ENCODE data around the gene NXPE1.

NXPE1 gene

GRCh38 chr11:114511079-114511478 lies 48.6 kb downstream of the NXPE1 start:
- Histone ChIP-seq H3K9me3 (ENCODE audit: control insufficient read depth in 1 of 2, low read length in 2 of 2) (no peaks in the 10 kb centered on the region), H3K27me3 (ENCODE audit: control insufficient read depth in 1 of 2, insufficient read depth in 2 of 2, low read length in 2 of 2) (no peaks in the 10 kb centered on the region), H3K4me3 (ENCODE audit: low read depth in 1 of 2, low read length in 2 of 2) (no peak overlapping the region), H3K4me1 (ENCODE audit: control insufficient read depth in 1 of 2, insufficient read depth in 2 of 2, low read length in 2 of 2) (no peaks in the 10 kb centered on the region), H3K36me3 (ENCODE audit: control insufficient read depth in 1 of 2, insufficient read depth in 2 of 2, low read length in 2 of 2) (no peaks in the 10 kb centered on the region), H3K9ac (ENCODE audit: low read depth in 1 of 2, low read length in 2 of 2) (no peak overlapping the region), H3K27ac (ENCODE audit: low read depth, low read length) (no peak overlapping the region)

DNA sequence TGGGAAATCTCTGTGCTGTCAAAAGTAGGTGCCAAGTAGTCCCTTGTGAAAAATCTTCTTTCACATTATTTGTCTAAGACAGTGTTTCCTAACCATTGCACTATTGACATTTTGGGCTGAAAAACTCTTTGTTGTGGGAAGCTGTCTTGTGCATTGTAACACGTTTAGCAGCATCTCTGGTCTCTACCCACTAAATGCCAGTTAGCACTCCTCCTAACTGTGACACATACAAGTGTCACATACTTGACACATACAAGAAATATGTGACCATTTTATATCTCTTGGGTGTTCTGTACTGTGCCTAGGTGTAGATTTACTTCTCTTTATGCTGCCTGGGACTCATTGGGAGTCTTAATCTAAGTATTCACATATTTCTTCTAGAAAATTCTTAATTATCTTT lies 57.8 kb downstream of the NXPE1 start:
- H3K36me3 ChIP-seq (ENCODE audit: control insufficient read depth in 1 of 2, insufficient read depth in 2 of 2, low read length in 2 of 2): no peaks in the 10 kb centered on the region
- H3K9ac ChIP-seq (ENCODE audit: low read depth in 1 of 2, low read length in 2 of 2): no peak overlapping the region
- H3K4me3 ChIP-seq (ENCODE audit: low read depth in 1 of 2, low read length in 2 of 2): no peak overlapping the region
- no peaks in the 10 kb centered on the region for H3K9me3 ChIP-seq (ENCODE audit: control insufficient read depth in 1 of 2, low read length in 2 of 2)
- no peaks in the 10 kb centered on the region for H3K4me1 ChIP-seq (ENCODE audit: control insufficient read depth in 1 of 2, insufficient read depth in 2 of 2, low read length in 2 of 2)
- H3K27me3 ChIP-seq (ENCODE audit: control insufficient read depth in 1 of 2, insufficient read depth in 2 of 2, low read length in 2 of 2): no peaks in the 10 kb centered on the region
- H3K27ac ChIP-seq (ENCODE audit: low read depth, low read length): no peak overlapping the region

- H3K27me3 ChIP-seq (ENCODE audit: control insufficient read depth in 1 of 2, insufficient read depth in 2 of 2, low read length in 2 of 2): no peaks in the 10 kb centered on the region
- no peaks in the 10 kb centered on the region for H3K36me3 ChIP-seq (ENCODE audit: control insufficient read depth in 1 of 2, insufficient read depth in 2 of 2, low read length in 2 of 2)
These were observed 59.9 kb downstream of the NXPE1 start for GRCh38 chr11:114499756-114500155.

GRCh38 chr11:114496915-114497314 lies 62.8 kb downstream of the NXPE1 start:
- Histone ChIP-seq H3K27ac (ENCODE audit: low read depth, low read length) (no peak overlapping the region), H3K4me3 (ENCODE audit: low read depth in 1 of 2, low read length in 2 of 2) (no peak overlapping the region), H3K36me3 (ENCODE audit: control insufficient read depth in 1 of 2, insufficient read depth in 2 of 2, low read length in 2 of 2) (no peaks in the 10 kb centered on the region), H3K27me3 (ENCODE audit: control insufficient read depth in 1 of 2, insufficient read depth in 2 of 2, low read length in 2 of 2) (no peaks in the 10 kb centered on the region), H3K9ac (ENCODE audit: low read depth in 1 of 2, low read length in 2 of 2) (no peak overlapping the region), H3K9me3 (ENCODE audit: control insufficient read depth in 1 of 2, low read length in 2 of 2) (no peaks in the 10 kb centered on the region), H3K4me1 (ENCODE audit: control insufficient read depth in 1 of 2, insufficient read depth in 2 of 2, low read length in 2 of 2) (no peaks in the 10 kb centered on the region)

More at GRCh38 chr11:114499756-114500155, 59.9 kb downstream of the NXPE1 start:
- Histone ChIP-seq H3K4me3 (ENCODE audit: low read depth in 1 of 2, low read length in 2 of 2) (no peak overlapping the region), H3K9ac (ENCODE audit: low read depth in 1 of 2, low read length in 2 of 2) (no peak overlapping the region), H3K27ac (ENCODE audit: low read depth, low read length) (no peak overlapping the region), H3K4me1 (ENCODE audit: control insufficient read depth in 1 of 2, insufficient read depth in 2 of 2, low read length in 2 of 2) (no peaks in the 10 kb centered on the region), H3K9me3 (ENCODE audit: control insufficient read depth in 1 of 2, low read length in 2 of 2) (no peaks in the 10 kb centered on the region)

GRCh38 chr11:114483929-114484328 lies 75.8 kb downstream of the NXPE1 start:
- H3K27me3 ChIP-seq (ENCODE audit: control insufficient read depth in 1 of 2, insufficient read depth in 2 of 2, low read length in 2 of 2): no peaks in the 10 kb centered on the region

GRCh38 chr11:114482114-114482513 lies 77.6 kb downstream of the NXPE1 start:
- Histone ChIP-seq H3K27ac (ENCODE audit: low read depth, low read length) (no peak overlapping the region), H3K9ac (ENCODE audit: low read depth in 1 of 2, low read length in 2 of 2) (no peak overlapping the region), H3K27me3 (ENCODE audit: control insufficient read depth in 1 of 2, insufficient read depth in 2 of 2, low read length in 2 of 2) (no peaks in the 10 kb centered on the region), H3K9me3 (ENCODE audit: control insufficient read depth in 1 of 2, low read length in 2 of 2) (no peaks in the 10 kb centered on the region), H3K36me3 (ENCODE audit: control insufficient read depth in 1 of 2, insufficient read depth in 2 of 2, low read length in 2 of 2) (no peaks in the 10 kb centered on the region), H3K4me1 (ENCODE audit: control insufficient read depth in 1 of 2, insufficient read depth in 2 of 2, low read length in 2 of 2) (no peaks in the 10 kb centered on the region), H3K4me3 (ENCODE audit: low read depth in 1 of 2, low read length in 2 of 2) (no peak overlapping the region)

More at GRCh38 chr11:114483929-114484328, 75.8 kb downstream of the NXPE1 start:
- Histone ChIP-seq H3K9ac (ENCODE audit: low read depth in 1 of 2, low read length in 2 of 2) (no peak overlapping the region), H3K36me3 (ENCODE audit: control insufficient read depth in 1 of 2, insufficient read depth in 2 of 2, low read length in 2 of 2) (no peaks in the 10 kb centered on the region), H3K27ac (ENCODE audit: low read depth, low read length) (no peak overlapping the region), H3K4me3 (ENCODE audit: low read depth in 1 of 2, low read length in 2 of 2) (no peak overlapping the region), H3K9me3 (ENCODE audit: control insufficient read depth in 1 of 2, low read length in 2 of 2) (no peaks in the 10 kb centered on the region), H3K4me1 (ENCODE audit: control insufficient read depth in 1 of 2, insufficient read depth in 2 of 2, low read length in 2 of 2) (no peaks in the 10 kb centered on the region)

DNA sequence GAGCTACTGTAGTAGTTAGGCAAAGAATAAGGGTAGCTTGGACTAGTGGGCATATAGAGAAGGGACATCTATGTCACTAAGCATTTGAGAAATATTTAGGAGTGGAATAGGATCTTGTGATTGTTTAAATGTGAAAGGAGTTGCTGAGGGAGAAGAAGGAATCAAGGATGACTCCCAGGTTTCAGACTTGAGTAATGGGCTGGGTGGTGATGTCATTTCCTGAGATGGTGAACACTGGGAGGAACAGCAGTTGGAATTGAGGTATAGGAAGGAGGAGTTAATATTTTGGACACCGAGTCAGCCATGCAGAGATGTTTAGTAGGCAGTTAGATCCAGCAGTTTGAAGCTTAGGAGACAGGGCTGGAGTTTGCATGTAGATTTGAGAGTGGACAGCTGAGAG lies 80.3 kb downstream of the NXPE1 start:
- H3K27ac ChIP-seq (ENCODE audit: low read depth, low read length): no peak overlapping the region
- no peaks in the 10 kb centered on the region for H3K36me3 ChIP-seq (ENCODE audit: control insufficient read depth in 1 of 2, insufficient read depth in 2 of 2, low read length in 2 of 2)
- H3K9me3 ChIP-seq (ENCODE audit: control insufficient read depth in 1 of 2, low read length in 2 of 2): no peaks in the 10 kb centered on the region
- no peak overlapping the region for H3K9ac ChIP-seq (ENCODE audit: low read depth in 1 of 2, low read length in 2 of 2)
- no peaks in the 10 kb centered on the region for H3K4me1 ChIP-seq (ENCODE audit: control insufficient read depth in 1 of 2, insufficient read depth in 2 of 2, low read length in 2 of 2)
- H3K4me3 ChIP-seq (ENCODE audit: low read depth in 1 of 2, low read length in 2 of 2): no peak overlapping the region
- no peaks in the 10 kb centered on the region for H3K27me3 ChIP-seq (ENCODE audit: control insufficient read depth in 1 of 2, insufficient read depth in 2 of 2, low read length in 2 of 2)

- Histone ChIP-seq H3K9me3 (ENCODE audit: control insufficient read depth in 1 of 2, low read length in 2 of 2) (no peaks in the 10 kb centered on the region), H3K4me3 (ENCODE audit: low read depth in 1 of 2, low read length in 2 of 2) (no peak overlapping the region), H3K27me3 (ENCODE audit: control insufficient read depth in 1 of 2, insufficient read depth in 2 of 2, low read length in 2 of 2) (no peaks in the 10 kb centered on the region), H3K4me1 (ENCODE audit: control insufficient read depth in 1 of 2, insufficient read depth in 2 of 2, low read length in 2 of 2) (no peaks in the 10 kb centered on the region), H3K27ac (ENCODE audit: low read depth, low read length) (no peak overlapping the region), H3K9ac (ENCODE audit: low read depth in 1 of 2, low read length in 2 of 2) (no peak overlapping the region), H3K36me3 (ENCODE audit: control insufficient read depth in 1 of 2, insufficient read depth in 2 of 2, low read length in 2 of 2) (no peaks in the 10 kb centered on the region)
These were observed 80.9 kb downstream of the NXPE1 start for GRCh38 chr11:114478768-114479167.

- H3K27ac ChIP-seq (ENCODE audit: low read depth, low read length): no peak overlapping the region
- H3K36me3 ChIP-seq (ENCODE audit: control insufficient read depth in 1 of 2, insufficient read depth in 2 of 2, low read length in 2 of 2): no peaks in the 10 kb centered on the region
- no peaks in the 10 kb centered on the region for H3K9me3 ChIP-seq (ENCODE audit: control insufficient read depth in 1 of 2, low read length in 2 of 2)
- H3K9ac ChIP-seq (ENCODE audit: low read depth in 1 of 2, low read length in 2 of 2): no peak overlapping the region
- H3K27me3 ChIP-seq (ENCODE audit: control insufficient read depth in 1 of 2, insufficient read depth in 2 of 2, low read length in 2 of 2): no peaks in the 10 kb centered on the region
- no peaks in the 10 kb centered on the region for H3K4me1 ChIP-seq (ENCODE audit: control insufficient read depth in 1 of 2, insufficient read depth in 2 of 2, low read length in 2 of 2)
- no peak overlapping the region for H3K4me3 ChIP-seq (ENCODE audit: low read depth in 1 of 2, low read length in 2 of 2)
These were observed 81.7 kb downstream of the NXPE1 start for GRCh38 chr11:114478001-114478410.

DNA sequence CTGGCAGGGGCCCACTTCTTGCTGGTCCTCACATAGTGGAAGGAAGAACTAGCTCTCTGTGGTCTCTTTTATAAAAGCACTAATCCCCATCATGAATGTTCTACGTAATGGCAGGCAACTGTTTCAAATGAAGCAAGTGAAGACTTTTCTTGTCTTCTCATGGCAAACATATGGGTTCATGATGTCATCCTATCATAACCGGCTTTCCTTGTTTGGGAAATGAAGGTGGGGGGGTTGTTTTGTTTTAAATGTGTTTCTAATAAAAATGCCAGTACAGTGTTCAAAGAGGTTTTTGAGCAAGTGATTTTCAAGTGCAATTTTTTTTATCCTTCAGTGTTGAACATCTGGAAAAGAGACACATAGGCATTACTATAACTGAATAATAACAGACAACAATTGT lies 87.0 kb downstream of the NXPE1 start:
- H3K27me3 ChIP-seq (ENCODE audit: control insufficient read depth in 1 of 2, insufficient read depth in 2 of 2, low read length in 2 of 2): no peaks in the 10 kb centered on the region

More for the DNA sequence above, 87.0 kb downstream of the NXPE1 start:
- no peaks in the 10 kb centered on the region for H3K9me3 ChIP-seq (ENCODE audit: control insufficient read depth in 1 of 2, low read length in 2 of 2)
- H3K9ac ChIP-seq (ENCODE audit: low read depth in 1 of 2, low read length in 2 of 2): no peak overlapping the region
- H3K4me3 ChIP-seq (ENCODE audit: low read depth in 1 of 2, low read length in 2 of 2): no peak overlapping the region
- H3K36me3 ChIP-seq (ENCODE audit: control insufficient read depth in 1 of 2, insufficient read depth in 2 of 2, low read length in 2 of 2): no peaks in the 10 kb centered on the region
- no peak overlapping the region for H3K27ac ChIP-seq (ENCODE audit: low read depth, low read length)
- no peaks in the 10 kb centered on the region for H3K4me1 ChIP-seq (ENCODE audit: control insufficient read depth in 1 of 2, insufficient read depth in 2 of 2, low read length in 2 of 2)
